K562 (cell line): ENCODE data around the gene RNF224. TPM values are rescaled to one million over a fixed set of nuclear protein-coding genes. Genes with fewer than 3 reads are reported as not detected.
A peak's percentile ranks its signal among the peaks of the same experiment; 100 is the strongest.

ENCODE experiments used
- ATAC-seq: fragments of 200-7000 bp; cut with Tn5 transposase; 3 replicates; pipeline ENCODE4 v1.9.1; 2020; ENCODE audit warnings: moderate library complexity
- BruUV-seq: library from RNA; stranded (reverse); fragments of 400-500 nt; replicated peaks from 2 replicates; lab custom pipeline; 2021; lab: Mats Ljungman, UMichigan
- CTCF ChIA-PET: fragments of 300-600 bp; formaldehyde crosslinking; extraction: SDS; loops from one replicate; lab custom pipeline; 2021; ENCODE audit warnings: low intra/inter-chr PET ratio; lab: Yijun Ruan, JAX
- POLR2A ChIA-PET: fragments of 300-600, 350-650 bp; sonication (Branson Sonifier 250); formaldehyde crosslinking; extraction: SDS; loops from one replicate; lab custom pipeline; 2021; ENCODE audit warnings: antibody characterized with exemption, inconsistent platforms; lab: Yijun Ruan, JAX
- DNase-seq, 4 experiments: peaks; one replicate each; pipeline versions ENCODE4 v3.0.0 to v3.0.0-alpha.2; 2011 to 2018; ENCODE audit warnings: low spot score in 3 of 4, mixed read lengths in 3 of 4; ENCODE audit errors: extremely low read depth in 1 of 4
- FAIRE-seq: peaks from 2 replicates; lab custom pipeline; 2011; peaks lifted over from hg19 to GRCh38; lab: Jason Lieb, UNC
- H2AFZ ChIP-seq: 2 replicates; pipeline ENCODE4 v1.6.0; 2011; ENCODE audit warnings: low read depth, low read length, control low read depth, inconsistent platforms
- H3K27ac ChIP-seq: fragments of 200-600 bp; 3 replicates; pipeline ENCODE4 v1.8.0; 2011; ENCODE audit warnings: low read depth, mild to moderate bottlenecking, control low read depth, inconsistent platforms, low read length, moderate library complexity, mixed read lengths; ENCODE audit errors: extremely low read depth
- H3K27me3 ChIP-seq, 2 experiments: fragments of 300-600 bp in 1 of 2; 2 replicates in 1 of 2; 3 replicates in 1 of 2; pipeline versions ENCODE4 v1.6.0 to v1.8.0; 2011; ENCODE audit warnings: inconsistent platforms in 2 of 2, low read length in 2 of 2, mild to moderate bottlenecking in 1 of 2, mixed read lengths in 1 of 2, moderate library complexity in 1 of 2; ENCODE audit not compliant: control insufficient read depth in 2 of 2, insufficient read depth in 2 of 2
- H3K36me3 ChIP-seq: fragments of 300-600 bp; 3 replicates; pipeline ENCODE4 v1.8.0; 2011; ENCODE audit warnings: mild to moderate bottlenecking, low read length, inconsistent platforms; ENCODE audit not compliant: control insufficient read depth, insufficient read depth
- H3K4me1 ChIP-seq, 2 experiments: fragments of 200-600 bp in 1 of 2; replicated peaks in 1 of 2; 2 replicates in 1 of 2; 3 replicates in 1 of 2; pipeline versions ENCODE4 v1.5.1 to v1.8.0; 2011; ENCODE audit warnings: inconsistent platforms in 2 of 2, low read length in 2 of 2, mild to moderate bottlenecking in 1 of 2, mixed read lengths in 1 of 2, moderate library complexity in 1 of 2; ENCODE audit not compliant: control insufficient read depth in 2 of 2, insufficient read depth in 2 of 2
- H3K4me2 ChIP-seq: 2 replicates; pipeline ENCODE4 v1.6.1; 2011; ENCODE audit warnings: low read length, control low read depth, inconsistent platforms, mixed read lengths; ENCODE audit not compliant: insufficient read depth
- H3K4me3 ChIP-seq: fragments of 200-600 bp; sonication (generic), shearing (Covaris generic); 2 replicates; pipeline ENCODE4 v1.5.1; 2016; ENCODE audit warnings: control low read depth, inconsistent platforms
- H3K79me2 ChIP-seq: fragments of 200-600 bp; 3 replicates; pipeline ENCODE4 v1.8.0; 2011; ENCODE audit warnings: low read length, inconsistent platforms; ENCODE audit not compliant: control insufficient read depth, insufficient read depth
- H3K9ac ChIP-seq, 2 experiments: 2 replicates each; pipeline versions ENCODE4 v1.6.0 to v1.6.1; 2011; ENCODE audit warnings: low read depth in 2 of 2, low read length in 2 of 2, control low read depth in 1 of 2, inconsistent platforms in 1 of 2, mild to moderate bottlenecking in 1 of 2, mixed read lengths in 1 of 2; ENCODE audit not compliant: insufficient read depth in 1 of 2
- H3K9me1 ChIP-seq: one replicate; pipeline ENCODE4 v1.6.0; 2011; ENCODE audit warnings: inconsistent platforms, mild to moderate bottlenecking, low read length, moderate library complexity; ENCODE audit not compliant: control insufficient read depth, insufficient read depth
- H3K9me3 ChIP-seq: replicated peaks from 2 replicates; pipeline ENCODE4 v1.5.1; 2011; ENCODE audit warnings: low read depth, low read length, inconsistent platforms; ENCODE audit not compliant: control insufficient read depth, insufficient read depth
- H4K20me1 ChIP-seq: replicated peaks from 2 replicates; pipeline ENCODE4 v1.6.1; 2011; ENCODE audit warnings: low read length, inconsistent platforms, mixed read lengths; ENCODE audit not compliant: control insufficient read depth, insufficient read depth
- ARID4B ChIP-seq: sonication (generic); formaldehyde crosslinking; IDR thresholded peaks from 2 replicates; pipeline ENCODE4 v1.8.0; 2022; ENCODE audit warnings: mild to moderate bottlenecking, missing genetic modification reagents
- CEBPZ ChIP-seq: fragments of 150-350 bp; IDR thresholded peaks from 2 replicates; pipeline ENCODE4 v1.6.1; 2014; ENCODE audit warnings: low read depth, mild to moderate bottlenecking, low read length, borderline replicate concordance
- PHB ChIP-seq: fragments of 250-450 bp; sonication (Bioruptor Pico); IDR thresholded peaks from 2 replicates; pipeline ENCODE4 v1.5.0; 2021
- SMAD3 ChIP-seq: fragments of 450-650 bp; formaldehyde crosslinking; conservative IDR thresholded peaks from 2 replicates; pipeline ENCODE4 v1.4.0; 2020; ENCODE audit warnings: mild to moderate bottlenecking
- USF1 ChIP-seq: sonication (generic); formaldehyde crosslinking; IDR thresholded peaks from 2 replicates; pipeline ENCODE4 v1.9.0; 2022; ENCODE audit warnings: mild to moderate bottlenecking, missing genetic modification reagents
- ZBED1 ChIP-seq: IDR thresholded peaks from 2 replicates; pipeline ENCODE4 v1.6.1; 2014
- ZBTB17 ChIP-seq: fragments of 450-650 bp; formaldehyde crosslinking; IDR thresholded peaks from 2 replicates; pipeline ENCODE4 v1.4.0; 2020; ENCODE audit warnings: mild to moderate bottlenecking
- ZNF354B ChIP-seq: fragments of 250-450 bp; sonication (Bioruptor Pico); IDR thresholded peaks from 2 replicates; pipeline ENCODE4 v1.4.0; 2020
- ZNF445 ChIP-seq: fragments of 250-450 bp; sonication (Bioruptor Pico); IDR thresholded peaks from 2 replicates; pipeline ENCODE4 v1.4.0; 2020; ENCODE audit warnings: low read depth, mild to moderate bottlenecking, moderate library complexity
- ZNF511 ChIP-seq: sonication (generic); formaldehyde crosslinking; IDR thresholded peaks from 2 replicates; pipeline ENCODE4 v1.8.0; 2022; ENCODE audit warnings: mild to moderate bottlenecking, missing genetic modification reagents
- WGBS: fragments of 100-300 bp; shearing (Covaris generic); methylation state at CpG from one replicate; pipeline ENCODE4 v1.1.6; 2016; ENCODE audit warnings: low coverage, mixed read lengths; ENCODE audit not compliant: insufficient coverage; ENCODE audit errors: missing lambda C conversion rate; 5-methylcytosine and 5-hydroxymethylcytosine counted together
- in situ Hi-C: fragments of 300-500 bp; cut with MboI; formaldehyde crosslinking; loops from 4 replicates; pipeline ENCODE4 v1.15.0; 2018; ENCODE audit warnings: inconsistent platforms, mixed read lengths
- intact Hi-C: fragments of 100-400 bp; cut with micrococcal nuclease; formaldehyde crosslinking; loops from 2 replicates; pipeline ENCODE4 v1.14.2; 2022
- polyA plus RNA-seq, 8 experiments: library from polyadenylated mRNA; depleted of rRNA in 4 of 8; stranded (reverse) in 5 of 8; unstranded in 3 of 8; fragments of >200 nt; fragmentation: Nextera tagmentation in 2 of 8; fragmentation: Illumina TruSeq in 1 of 8; extraction: Ambion mirVana in 2 of 8; extraction: Trizol in 1 of 8; gene quantifications; 2 replicates each; pipeline versions ENCODE4 v1.2.1 to v1.2.3, GENCODE V29; 2011 to 2014; ENCODE audit warnings: inconsistent platforms in 1 of 8, missing spikeins in 1 of 8
- total RNA-seq, 7 experiments: library from RNA; depleted of rRNA in 6 of 7; stranded (reverse); fragments of >200 nt in 6 of 7; fragmentation: Illumina TruSeq in 2 of 7; extraction: Trizol in 2 of 7; gene quantifications; 2 replicates each; pipeline versions ENCODE4 v1.2.1 to v1.2.3, GENCODE V29; 2011 to 2021; ENCODE audit warnings: low replicate concordance in 1 of 7

Gene RNF224
- total and polyA plus RNA-seq, 9 of the 15 experiments (the other 6 are each of a cell fraction or from before 2014, with no cell fraction given) = not detected

DNA sequence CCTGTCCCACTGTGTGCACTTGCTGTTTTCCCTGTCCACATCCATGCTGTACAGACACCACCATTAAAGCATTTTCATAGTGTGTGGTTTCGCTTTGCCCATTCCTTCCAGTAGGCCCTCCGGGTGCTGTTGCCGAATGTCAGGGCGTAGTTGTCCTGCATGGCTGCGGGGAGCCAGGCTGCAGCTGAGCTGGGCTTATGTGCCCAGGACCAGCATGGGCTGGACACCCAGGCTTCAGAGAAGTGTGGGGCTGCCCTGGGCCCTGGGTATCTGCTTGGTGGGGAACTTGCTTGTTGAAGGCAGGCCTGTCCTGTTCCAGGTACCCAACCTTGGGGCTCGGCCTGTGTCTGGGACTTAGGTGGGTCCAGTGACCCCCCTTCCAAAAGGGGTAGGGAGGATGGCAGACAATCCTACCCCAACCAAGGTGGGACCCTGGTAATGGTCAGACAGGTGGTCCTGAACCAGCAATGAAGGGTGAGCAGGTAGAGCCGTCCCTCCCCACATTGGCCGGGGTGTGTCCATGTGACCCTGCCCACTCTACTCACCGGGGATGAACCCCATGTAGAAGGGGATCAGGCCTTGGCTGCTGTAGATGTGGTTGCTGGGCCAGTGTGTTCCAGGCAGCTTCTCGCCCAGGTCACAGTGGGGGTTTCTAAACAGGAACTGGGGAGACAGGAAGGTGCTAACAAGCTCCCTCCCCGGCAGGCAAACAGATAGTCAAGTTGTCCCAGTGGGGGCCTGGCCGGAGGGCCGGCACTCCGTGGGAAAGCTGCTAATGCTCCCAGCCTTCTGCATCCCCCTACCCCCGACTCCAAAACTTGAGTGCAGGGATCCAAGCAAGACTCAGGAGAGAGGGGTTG, 16.6 kb downstream of the RNF224 start:
- Histone ChIP-seq H3K9me3 (no peaks in the 10 kb centered on the region), H3K79me2 (peaks cover 47% of the 10 kb centered on the region), H4K20me1 (peaks cover 30% of the 10 kb centered on the region), H3K36me3 (peaks cover 27% of the 10 kb centered on the region), H3K4me2 (peak overlapping the region; percentile 47), H3K4me3 (no peak overlapping the region), H3K4me1 (peaks cover 21 to 79% of the 10 kb centered on the region in 2 experiments; a peak in 4 of 5 replicates), H3K9ac (peak overlapping the region; percentile 17 to 100; a peak in 3 of 4 replicates), H3K9me1 (peaks cover 4% of the 10 kb centered on the region), H2AFZ (no peak overlapping the region), H3K27me3 (no peaks in the 10 kb centered on the region), H3K27ac (no peak overlapping the region; the same call in 2 of the 3 replicates)
- DNase-seq = peak in 1 of 4 experiments; percentile 41
- intact Hi-C loops = loop anchor here (5.0 to 10.0 kb wide), 2 partner anchors 58 to 459 kb away; partner anchors contain the start of gene NRARP
- CTCF ChIA-PET = no interaction called here
- FAIRE-seq = peak; percentile 70
- POLR2A ChIA-PET = interaction anchor here (0.6 to 6.5 kb wide), 17 partner anchors 10 to 483 kb away, joined by 3 to 221 read pairs (median 4); partner anchors contain the start of genes EXD3, NELFB, NOXA1 and STPG3
- 52% methylated on average over 15 of the region's 15 CpGs for WGBS
- BruUV-seq = no TSS peak
- in situ Hi-C loops = loop anchor here (25.0 kb wide), 1 partner anchor 457 kb away; the partner anchor contains the start of genes CCDC183 and TMEM141
- peak; percentile 8 for ATAC-seq
- TF ChIP-seq ZBED1 (0 out of 2 replicates have a peak, but pooled peaks have one; percentile 13), PHB (CRISPR knock-in tag) (peak; percentile 61; the same call in 1 of the 2 replicates), ZNF511 (CRISPR knock-in tag) (peak; percentile 80; the same call in 1 of the 2 replicates), ZNF445 (CRISPR knock-in tag) (0 out of 2 replicates have a peak, but pooled peaks have one; percentile 68), ARID4B (CRISPR knock-in tag) (peak; percentile 42; the same call in 1 of the 2 replicates), USF1 (peak; percentile 74), SMAD3 (0 out of 2 replicates have a peak, but pooled peaks have one; percentile 62), CEBPZ (no peak), ZBTB17 (CRISPR knock-in tag) (peak; percentile 56; the same call in 1 of the 2 replicates), ZNF354B (CRISPR knock-in tag) (0 out of 2 replicates have a peak, but pooled peaks have one; percentile 14)
